Measurements from ENCODE around the gene CLTA.

DNA sequence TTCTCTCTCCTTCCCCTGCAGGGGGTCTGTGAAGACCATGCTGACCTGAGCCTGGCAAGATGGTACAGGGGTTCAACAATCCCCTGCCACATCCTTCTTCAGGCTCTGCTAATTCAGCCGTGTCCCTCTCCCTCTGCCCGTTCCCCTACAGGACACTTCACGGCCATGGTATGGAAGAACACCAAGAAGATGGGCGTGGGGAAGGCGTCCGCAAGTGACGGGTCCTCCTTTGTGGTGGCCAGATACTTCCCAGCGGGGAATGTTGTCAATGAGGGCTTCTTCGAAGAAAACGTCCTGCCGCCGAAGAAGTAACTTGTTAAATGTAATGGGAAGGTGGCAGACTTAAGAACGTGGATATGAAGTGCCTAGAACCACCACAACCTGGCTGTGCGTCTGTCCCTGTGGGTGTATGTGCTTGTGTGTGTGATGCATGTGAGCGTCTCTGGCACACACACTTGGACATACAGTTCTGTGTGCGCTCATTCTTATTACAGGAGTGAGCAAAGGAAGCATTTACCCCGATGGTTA is 28.4 kb upstream of the CLTA start:
- TF ChIP-seq POLR2AphosphoS5 (IDR thresholded peaks at IDR 0.05; ENCODE audit: low read depth, low read length) (no peak), SPI1 (IDR thresholded peaks at IDR 0.05; ENCODE audit: low read depth, low read length) (no peak), POU2F2 (IDR thresholded peaks at IDR 0.05; ENCODE audit: low read depth, low read length) (no peak), POLR2A (IDR thresholded peaks at IDR 0.05; ENCODE audit: low read depth, low read length) (no peak), TAF1 (IDR thresholded peaks at IDR 0.05; ENCODE audit: low read depth, low read length) (no peak), PAX5 (IDR thresholded peaks at IDR 0.05; ENCODE audit: insufficient read depth, low read length, severe bottlenecking) (no peak)

Data from GM12891 (cell line).